ENCODE data around the gene ATP2B2.

GRCh38 chr3:10280177-10280529 lies 225.2 kb downstream of the ATP2B2 start:
- TF ChIP-seq CTCF (IDR thresholded peaks at IDR 0.05 in 2 of 3, conservative IDR thresholded peaks at IDR 0.05 in 1 of 3; ENCODE audit: control insufficient read depth in 2 of 3, extremely low read depth in 1 of 3, insufficient read depth in 1 of 3, low read depth in 3 of 3, low read length in 3 of 3): peak in 2 of 3 experiments; percentile 39 to 41; a peak in 3 of 6 replicates
- no peak for TF ChIP-seq SP1 (IDR thresholded peaks at IDR 0.05; ENCODE audit: low read depth, low read length)
- no peak for TF ChIP-seq USF2 (IDR thresholded peaks at IDR 0.05; ENCODE audit: borderline replicate concordance, low read depth, low read length)
- TF ChIP-seq RAD51 (IDR thresholded peaks at IDR 0.05): no peak
- no peak for TF ChIP-seq FOXK2 (IDR thresholded peaks at IDR 0.05)
- no peak for TF ChIP-seq POLR2A (IDR thresholded peaks at IDR 0.05; ENCODE audit: low read depth, low read length)
- TF ChIP-seq RCOR1 (conservative IDR thresholded peaks at IDR 0.05; ENCODE audit: low read depth, low read length): no peak
- no peak for TF ChIP-seq JUND (IDR thresholded peaks at IDR 0.05; ENCODE audit: low read depth, low read length)
- TF ChIP-seq EP300 (IDR thresholded peaks at IDR 0.05; ENCODE audit: borderline replicate concordance in 1 of 2, control insufficient read depth in 1 of 2, low read depth in 2 of 2, low read length in 2 of 2): no peak
- TF ChIP-seq ZBTB33 (IDR thresholded peaks at IDR 0.05): no peak
- no peak for TF ChIP-seq SKIL (IDR thresholded peaks at IDR 0.05; ENCODE audit: low read depth, poor library complexity, severe bottlenecking)
- no peak for TF ChIP-seq ZNF592 (IDR thresholded peaks at IDR 0.05)
- no peak for TF ChIP-seq NR2F1 (conservative IDR thresholded peaks at IDR 0.05)
- TF ChIP-seq USF1 (IDR thresholded peaks at IDR 0.05; ENCODE audit: borderline replicate concordance, extremely low read length, insufficient read depth, low read depth, low read length): no peak
